Aorta (tissue), 5 donors: ENCODE results near the gene TIGD1. TPM values are rescaled to one million over a fixed set of nuclear protein-coding genes. Genes with fewer than 3 reads are reported as not detected.
A peak's percentile ranks its signal among the peaks of the same experiment; 100 is the strongest.
"Not testable (repeated sequence)": the region's sequence is repeated elsewhere in the genome, so short reads cannot be mapped to it uniquely, and the experiment has no call there.

ENCODE experiments used
- ATAC-seq: fragments of 200-7000 bp; cut with Tn5 transposase; one replicate; pipeline ENCODE4 v1.9.1; 2022; ENCODE audit warnings: moderate library complexity; ENCODE audit not compliant: low FRiP score
- DNase-seq, 2 donors: peaks; one replicate each; pipeline ENCODE4 v3.0.0-alpha.2; 2020
- H3K27ac ChIP-seq, 2 donors: one replicate each; pipeline ENCODE4 v1.5.1; 2013; ENCODE audit warnings: low read length in 2 of 2, mild to moderate bottlenecking in 2 of 2, moderate library complexity in 2 of 2, control low read depth in 1 of 2, inconsistent platforms in 1 of 2, low read depth in 1 of 2
- H3K27me3 ChIP-seq, 2 donors: one replicate each; pipeline ENCODE4 v1.6.1; 2013; ENCODE audit warnings: control low read depth in 1 of 2, low read length in 1 of 2, mild to moderate bottlenecking in 1 of 2, moderate library complexity in 1 of 2; ENCODE audit not compliant: insufficient read depth in 2 of 2, control insufficient read depth in 1 of 2
- H3K36me3 ChIP-seq, 2 donors: one replicate each; pipeline ENCODE4 v1.6.1; 2013; ENCODE audit warnings: control low read depth in 1 of 2, low read length in 1 of 2, mild to moderate bottlenecking in 1 of 2; ENCODE audit not compliant: insufficient read depth in 2 of 2, control insufficient read depth in 1 of 2
- H3K4me1 ChIP-seq, 2 donors: one replicate each; pipeline ENCODE4 v1.6.1; 2013; ENCODE audit warnings: low read length in 2 of 2, control low read depth in 1 of 2, mild to moderate bottlenecking in 1 of 2, moderate library complexity in 1 of 2; ENCODE audit not compliant: insufficient read depth in 2 of 2, control insufficient read depth in 1 of 2
- H3K4me3 ChIP-seq, 2 donors: one replicate each; pipeline ENCODE4 v1.5.1; 2013; ENCODE audit warnings: low read length in 2 of 2, control low read depth in 1 of 2, mild to moderate bottlenecking in 1 of 2
- H3K9me3 ChIP-seq: one replicate; pipeline ENCODE4 v1.6.1; 2013; ENCODE audit warnings: mild to moderate bottlenecking, low read length; ENCODE audit not compliant: control insufficient read depth
- WGBS, 2 donors: extraction: QIAGEN DNeasy Blood & Tissue Kit; methylation state at CpG; one replicate each; pipeline ENCODE4 v1.1.7; 2013; 5-methylcytosine and 5-hydroxymethylcytosine counted together
- intact Hi-C, 2 donors: fragments of 100-400 bp; cut with DNase I; formaldehyde crosslinking; loops; one replicate each; pipeline versions ENCODE4 v1.14.2 to v1.15.0; 2022
- polyA plus RNA-seq, 2 donors: library from polyadenylated mRNA; stranded (reverse); fragments of 200-250 nt; gene quantifications; one replicate each; pipeline ENCODE4 v1.2.3, GENCODE V29; 2013
- total RNA-seq, 2 donors: library from RNA; stranded (reverse); fragmentation: NEBNext Ultra II Directional; extraction: Animal tissue kit (Norgen Biotek cat#: 25700); gene quantifications; one replicate each; pipeline ENCODE4 v1.2.1, GENCODE V29; 2021
- donor health status: healthy with polysubstance abuse.
- donor health status: Bipolar disorder and iron deficiency.
- donor health status: DM: no; HTN: no; CAD: no.
- donor health status: DM: no; HTN: no; CAD: no.
- donor health status: DM: yes; HTN: yes; CAD: no.

TIGD1 gene
- total and polyA plus RNA-seq, 4 donors: 0.50 to 3.3 (median 2.1) TPM

DNA sequence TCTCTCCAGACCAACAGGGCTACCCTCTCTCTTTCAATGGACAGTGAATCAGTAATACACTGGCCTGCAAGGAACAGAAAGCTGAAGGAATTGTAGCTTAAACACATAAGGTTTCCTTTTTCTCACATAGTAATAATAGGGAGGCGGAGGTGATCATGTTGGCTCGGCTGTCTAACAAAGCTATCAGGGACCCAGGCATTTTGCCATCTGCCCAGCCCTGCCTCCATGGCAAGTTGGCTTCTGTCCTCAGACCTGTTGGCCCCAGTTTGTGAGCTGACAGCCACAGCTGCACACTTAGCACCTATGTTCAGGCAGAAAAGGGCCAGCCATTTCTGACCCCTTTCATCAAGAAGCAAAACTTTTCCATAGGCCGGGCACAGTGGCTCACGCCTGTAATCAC, 12.9 kb downstream of the TIGD1 start:
- no peak overlapping the region for H3K4me3 ChIP-seq
- H3K27me3 ChIP-seq: no peaks in the 10 kb centered on the region
- H3K9me3 ChIP-seq: peaks cover 5% of the 10 kb centered on the region
- intact Hi-C loops: no loop called here
- WGBS, 2 donors: 81 to 87% methylated on average over 4 of the region's 4 CpGs
- peak in 1 of 2 donors; percentile 19 for DNase-seq
- no peak for ATAC-seq
- no peak overlapping the region for H3K27ac ChIP-seq
- no peaks in the 10 kb centered on the region for H3K36me3 ChIP-seq
- no peaks in the 10 kb centered on the region for H3K4me1 ChIP-seq

DNA sequence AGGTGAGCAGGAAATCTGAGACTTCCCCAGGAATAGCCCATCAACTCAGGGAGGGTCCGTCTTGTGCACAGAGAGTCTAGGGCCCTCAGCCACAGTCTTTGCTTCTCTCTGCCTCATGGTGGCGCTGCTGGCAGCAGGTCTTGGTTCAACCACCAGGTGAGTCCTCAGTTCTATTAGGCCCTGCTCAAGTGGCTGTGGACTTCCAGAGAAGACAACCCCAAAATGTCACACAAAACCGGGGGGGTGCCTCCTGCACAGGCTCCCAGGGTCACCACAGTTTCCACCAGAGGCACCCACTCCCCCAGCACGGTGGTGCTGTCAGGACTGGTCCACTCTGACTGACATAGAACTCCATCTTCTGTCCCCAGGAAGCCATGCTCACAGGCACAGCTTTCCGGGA, 13.3 kb downstream of the TIGD1 start:
- intact Hi-C loops: no loop called here
- peak in 1 of 2 donors; percentile 55 for DNase-seq
- H3K27me3 ChIP-seq: no peaks in the 10 kb centered on the region

DNA sequence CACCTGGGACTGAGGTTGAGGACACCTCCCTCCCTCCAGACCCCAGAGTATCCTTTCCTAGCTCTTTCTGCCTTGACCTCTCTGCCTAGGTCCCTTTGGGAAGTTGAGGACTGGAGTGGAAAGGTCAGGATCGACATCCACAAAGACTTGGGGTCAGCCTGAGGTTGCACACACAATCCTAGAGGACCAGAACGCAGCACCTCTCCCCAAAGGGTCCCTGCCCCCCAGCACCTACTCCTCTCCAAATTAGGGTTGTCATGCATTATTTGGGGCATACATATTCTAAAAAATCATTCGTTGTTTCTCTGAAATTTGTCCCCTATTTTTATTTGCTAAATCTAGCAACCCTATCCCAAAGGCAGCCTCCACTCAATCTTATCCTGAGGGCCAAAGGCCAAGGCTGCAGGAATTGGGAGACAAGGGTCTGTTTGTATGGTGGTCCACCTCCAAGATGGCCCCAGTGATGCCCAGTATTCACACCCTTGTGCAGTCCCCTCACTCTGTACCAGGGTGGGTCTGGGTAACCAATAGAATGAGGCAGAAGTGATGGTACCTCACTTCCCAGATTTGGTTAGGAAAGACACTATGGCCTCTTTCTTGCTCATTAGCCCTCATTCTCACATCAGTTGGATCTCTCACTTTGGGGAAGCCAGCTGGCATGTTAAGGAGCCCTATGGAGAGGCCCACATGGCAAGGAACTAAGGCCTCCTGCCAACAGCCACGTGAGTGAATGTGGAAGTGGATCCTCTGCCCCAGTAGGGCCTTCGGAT, 14.4 kb downstream of the TIGD1 start:
- 90 to 92% methylated on average over 5 of the region's 5 CpGs for WGBS, 2 donors
- intact Hi-C loops: no loop called here
- H3K9me3 ChIP-seq: peaks cover 5% of the 10 kb centered on the region
- DNase-seq (peak in 1 of 2 donors; percentile 34), ATAC-seq (no peak)
- H3K4me3 ChIP-seq: no peak overlapping the region
- H3K36me3 ChIP-seq: no peaks in the 10 kb centered on the region
- no peak overlapping the region for H3K27ac ChIP-seq
- H3K27me3 ChIP-seq: no peaks in the 10 kb centered on the region
- no peaks in the 10 kb centered on the region for H3K4me1 ChIP-seq

More for the DNA sequence above, 13.3 kb downstream of the TIGD1 start:
- ATAC-seq: no peak
- WGBS, 2 donors: 62 to 66% methylated on average over 5 of the region's 5 CpGs
- Histone ChIP-seq H3K9me3 (peaks cover 5% of the 10 kb centered on the region), H3K36me3 (no peaks in the 10 kb centered on the region), H3K4me3 (no peak overlapping the region), H3K27ac (no peak overlapping the region), H3K4me1 (no peaks in the 10 kb centered on the region)

DNA sequence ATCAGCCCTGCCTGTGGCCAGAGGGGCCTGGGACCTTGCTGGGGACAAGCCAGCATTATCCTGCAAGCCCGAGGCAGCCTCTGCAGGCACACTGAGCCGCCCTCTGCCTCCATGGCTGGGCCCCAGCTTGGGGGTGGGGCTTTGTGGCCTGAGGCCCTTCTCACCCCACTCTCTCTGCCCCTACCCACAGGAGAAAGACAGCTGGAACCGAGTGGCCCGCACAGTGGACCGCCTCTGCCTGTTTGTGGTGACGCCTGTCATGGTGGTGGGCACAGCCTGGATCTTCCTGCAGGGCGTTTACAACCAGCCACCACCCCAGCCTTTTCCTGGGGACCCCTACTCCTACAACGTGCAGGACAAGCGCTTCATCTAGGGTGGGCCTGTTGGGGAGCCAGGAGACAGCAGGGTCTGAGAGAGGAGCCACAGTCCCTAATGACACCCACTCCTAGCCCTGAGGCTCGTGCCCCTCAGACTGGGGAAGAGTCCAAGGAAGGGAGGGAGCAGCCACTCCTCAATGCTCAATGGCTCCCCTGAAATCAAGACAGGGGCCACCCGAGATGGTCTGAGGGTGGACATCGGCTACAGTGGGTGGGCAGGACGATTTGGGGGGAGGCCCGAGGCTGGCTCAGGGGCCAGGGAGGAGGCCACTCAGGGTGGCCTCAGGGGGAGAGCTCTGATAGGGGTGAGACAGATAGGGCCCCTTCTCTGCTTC, 15.3 kb downstream of the TIGD1 start:
- Histone ChIP-seq H3K4me3 (no peak overlapping the region), H3K27me3 (no peaks in the 10 kb centered on the region), H3K27ac (no peak overlapping the region), H3K9me3 (peaks cover 5% of the 10 kb centered on the region), H3K4me1 (no peaks in the 10 kb centered on the region), H3K36me3 (no peaks in the 10 kb centered on the region)
- 80 to 83% methylated on average over 11 to 14 of the region's 14 CpGs for WGBS, 2 donors
- peak in 1 of 2 donors; percentile 62 for DNase-seq
- ATAC-seq: no peak
- intact Hi-C loops: no loop called here

DNA sequence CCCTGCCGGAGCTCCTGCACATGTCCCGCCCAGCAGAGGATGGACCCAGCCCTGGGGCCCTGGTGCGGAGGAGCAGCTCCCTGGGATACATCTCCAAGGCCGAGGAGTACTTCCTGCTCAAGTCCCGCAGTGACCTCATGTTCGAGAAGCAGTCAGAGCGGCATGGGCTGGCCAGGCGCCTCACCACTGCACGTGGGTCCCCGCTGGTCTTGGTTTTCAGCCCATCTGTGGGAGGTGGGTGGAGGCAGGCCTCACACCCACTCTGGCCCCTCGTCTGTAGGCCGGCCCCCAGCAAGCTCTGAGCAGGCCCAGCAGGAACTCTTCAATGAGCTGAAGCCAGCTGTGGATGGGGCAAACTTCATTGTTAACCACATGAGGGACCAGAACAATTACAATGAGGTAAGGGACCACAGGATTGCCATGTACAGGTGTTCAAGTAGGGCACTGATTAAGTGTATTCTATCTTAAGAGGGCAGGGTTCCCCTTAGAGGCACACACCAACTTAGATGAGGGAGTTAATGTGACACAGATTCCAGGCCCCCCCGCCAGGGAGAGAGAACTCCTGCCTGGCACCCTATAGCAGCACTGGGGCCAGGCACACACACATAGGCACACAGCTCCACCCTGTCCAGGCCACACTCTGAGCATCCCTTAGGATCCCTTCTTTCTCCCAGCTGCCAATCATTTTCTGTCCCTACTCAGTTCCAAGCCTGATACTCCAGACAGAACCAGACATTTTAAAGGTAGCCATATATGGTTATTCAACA, 16.2 kb downstream of the TIGD1 start:
- Histone ChIP-seq H3K4me1 (no peaks in the 10 kb centered on the region), H3K27ac (no peak overlapping the region), H3K4me3 (no peak overlapping the region), H3K36me3 (no peaks in the 10 kb centered on the region), H3K9me3 (peaks cover 5% of the 10 kb centered on the region), H3K27me3 (no peaks in the 10 kb centered on the region)
- DNase-seq (peak in 1 of 2 donors; percentile 72), ATAC-seq (no peak)
- 82 to 85% methylated on average over 13 of the region's 13 CpGs for WGBS, 2 donors
- intact Hi-C loops: no loop called here

DNA sequence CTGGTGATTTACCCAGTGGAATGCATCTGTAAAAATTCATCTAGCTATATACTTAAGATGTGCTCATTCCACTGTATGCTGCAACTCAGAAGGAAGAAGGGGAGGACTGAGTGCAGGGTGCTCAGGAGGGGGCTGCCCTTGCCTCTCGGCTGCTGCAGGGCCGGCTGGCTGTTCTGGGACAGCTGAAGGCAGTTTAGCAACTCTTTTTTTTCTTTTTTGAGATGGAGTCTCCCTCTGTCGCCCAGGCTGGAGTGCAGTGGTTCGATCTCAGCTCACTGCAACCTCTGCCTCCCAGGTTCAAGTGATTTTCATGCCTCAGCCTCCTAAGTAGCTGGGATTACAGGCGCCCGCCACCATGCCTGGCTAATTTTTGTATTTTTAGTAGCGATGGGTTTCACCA, 17.5 kb downstream of the TIGD1 start:
- H3K9me3 ChIP-seq, H3K4me1 ChIP-seq, H3K4me3 ChIP-seq, intact Hi-C loops, H3K27ac ChIP-seq, ATAC-seq, H3K36me3 ChIP-seq, H3K27me3 ChIP-seq: not testable (repeated sequence)
- DNase-seq: peak in 1 of 2 donors; percentile 27
- 85 to 88% methylated on average over 7 of the region's 7 CpGs for WGBS, 2 donors

DNA sequence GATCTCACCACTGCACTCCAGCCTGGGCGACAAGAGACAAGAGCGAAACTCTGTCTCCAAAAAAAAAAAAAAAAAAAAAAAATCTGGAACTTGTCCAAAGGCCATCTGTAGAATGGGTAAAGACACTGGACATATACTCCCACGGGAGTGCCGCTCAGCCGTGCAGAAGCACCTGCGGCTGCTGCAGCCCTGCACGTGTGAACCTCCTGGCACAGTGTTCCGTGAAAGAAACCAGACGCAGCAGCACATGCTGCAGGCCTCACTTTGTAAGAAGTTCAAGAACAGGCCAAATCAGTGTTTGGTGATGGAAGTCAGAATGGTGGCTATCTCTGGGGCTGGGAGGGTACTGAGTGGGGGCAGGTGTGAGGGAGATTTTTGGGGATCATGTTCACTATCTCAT, 17.9 kb downstream of the TIGD1 start:
- peak; percentile 3 to 35 for DNase-seq
- Histone ChIP-seq H3K4me3 (no peak overlapping the region), H3K4me1 (no peaks in the 10 kb centered on the region), H3K27me3 (no peaks in the 10 kb centered on the region), H3K9me3 (peaks cover 5% of the 10 kb centered on the region), H3K36me3 (no peaks in the 10 kb centered on the region), H3K27ac (no peak overlapping the region)
- no peak for ATAC-seq
- intact Hi-C loops: no loop called here
- WGBS, 2 donors: 73 to 76% methylated on average over 9 of the region's 9 CpGs

DNA sequence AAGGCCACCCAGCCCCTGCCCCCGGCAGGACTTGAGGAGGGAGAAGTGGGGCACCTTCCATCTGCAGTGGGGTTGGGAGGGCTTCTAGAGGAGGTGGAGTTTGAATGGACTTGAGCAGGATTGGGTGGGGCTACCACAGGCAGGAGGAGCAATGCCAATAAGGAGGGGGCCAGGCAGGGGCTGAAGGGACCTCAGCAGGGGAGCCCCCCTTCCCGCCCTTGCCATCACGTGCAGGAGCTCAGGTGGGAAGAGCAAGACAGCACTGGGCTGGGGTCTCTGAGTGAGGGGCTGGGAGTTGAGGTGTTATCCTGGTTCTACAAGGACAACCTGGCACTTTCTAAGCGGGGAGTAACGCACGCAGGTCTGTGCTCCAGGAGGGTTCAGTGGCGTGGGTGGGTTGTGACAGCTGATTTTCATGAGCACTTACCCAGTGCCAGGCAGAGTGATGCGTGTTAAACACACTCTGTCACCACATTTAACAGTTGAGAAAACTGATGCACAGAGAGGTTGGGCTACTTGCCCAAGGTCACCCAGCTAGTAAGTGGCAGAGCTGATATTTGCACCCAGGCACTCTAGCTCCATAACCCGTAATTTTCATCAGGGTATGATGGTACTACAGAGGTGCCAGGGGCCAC, 19.6 kb downstream of the TIGD1 start:
- Histone ChIP-seq H3K9me3 (no peaks in the 10 kb centered on the region), H3K27me3 (no peaks in the 10 kb centered on the region), H3K4me3 (no peak overlapping the region), H3K36me3 (no peaks in the 10 kb centered on the region), H3K4me1 (no peaks in the 10 kb centered on the region), H3K27ac (no peak overlapping the region)
- WGBS, 2 donors: 83 to 85% methylated on average over 9 of the region's 9 CpGs
- peak; percentile 20 to 38 for DNase-seq
- intact Hi-C loops: no loop called here
- ATAC-seq: no peak
